Measurements from ENCODE around the gene IL19.

GRCh38 chr1:206841609-206842323 is 71.2 kb downstream of the IL19 start:
- TF ChIP-seq, protein P1, sequence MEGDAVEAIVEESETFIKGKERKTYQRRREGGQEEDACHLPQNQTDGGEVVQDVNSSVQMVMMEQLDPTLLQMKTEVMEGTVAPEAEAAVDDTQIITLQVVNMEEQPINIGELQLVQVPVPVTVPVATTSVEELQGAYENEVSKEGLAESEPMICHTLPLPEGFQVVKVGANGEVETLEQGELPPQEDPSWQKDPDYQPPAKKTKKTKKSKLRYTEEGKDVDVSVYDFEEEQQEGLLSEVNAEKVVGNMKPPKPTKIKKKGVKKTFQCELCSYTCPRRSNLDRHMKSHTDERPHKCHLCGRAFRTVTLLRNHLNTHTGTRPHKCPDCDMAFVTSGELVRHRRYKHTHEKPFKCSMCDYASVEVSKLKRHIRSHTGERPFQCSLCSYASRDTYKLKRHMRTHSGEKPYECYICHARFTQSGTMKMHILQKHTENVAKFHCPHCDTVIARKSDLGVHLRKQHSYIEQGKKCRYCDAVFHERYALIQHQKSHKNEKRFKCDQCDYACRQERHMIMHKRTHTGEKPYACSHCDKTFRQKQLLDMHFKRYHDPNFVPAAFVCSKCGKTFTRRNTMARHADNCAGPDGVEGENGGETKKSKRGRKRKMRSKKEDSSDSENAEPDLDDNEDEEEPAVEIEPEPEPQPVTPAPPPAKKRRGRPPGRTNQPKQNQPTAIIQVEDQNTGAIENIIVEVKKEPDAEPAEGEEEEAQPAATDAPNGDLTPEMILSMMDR (IDR thresholded peaks at IDR 0.05; ENCODE audit: insufficient read depth, low read length): no peak
- TF ChIP-seq GABPA (IDR thresholded peaks at IDR 0.05; ENCODE audit: low read depth): no peak
